GM04504 (cell line): ENCODE data around the gene CENPM.

Source experiments
- DNase-seq: peaks from one replicate; pipeline ENCODE4 v3.0.0-alpha.2; 2012; ENCODE audit warnings: low read depth

CENPM gene

GRCh38 chr22:41932353-41932752 is 14.6 kb downstream of the CENPM start:
- no peak for DNase-seq

GRCh38 chr22:41931701-41932269 is 15.2 kb downstream of the CENPM start:
- DNase-seq = no peak

DNA sequence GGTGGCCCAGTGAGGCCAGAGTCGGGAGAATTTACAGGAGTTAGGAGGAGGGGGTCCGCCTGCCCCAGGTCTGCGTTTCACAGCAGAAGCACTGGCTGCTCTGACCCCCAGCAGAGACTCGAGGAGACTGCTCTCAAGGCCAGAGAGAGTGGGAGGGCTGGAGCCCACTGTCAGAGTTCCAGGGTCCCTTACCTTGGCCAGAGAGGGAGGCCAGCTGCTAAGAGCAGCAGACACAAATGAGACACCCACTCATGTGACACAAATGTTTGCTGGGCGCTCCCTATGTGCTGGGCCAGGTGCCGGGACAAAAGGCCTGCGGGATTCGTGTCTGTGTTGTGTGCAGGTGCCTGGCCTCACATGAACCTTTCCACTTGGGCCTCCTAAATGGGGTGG is 17.5 kb downstream of the CENPM start:
- DNase-seq = no peak

DNA sequence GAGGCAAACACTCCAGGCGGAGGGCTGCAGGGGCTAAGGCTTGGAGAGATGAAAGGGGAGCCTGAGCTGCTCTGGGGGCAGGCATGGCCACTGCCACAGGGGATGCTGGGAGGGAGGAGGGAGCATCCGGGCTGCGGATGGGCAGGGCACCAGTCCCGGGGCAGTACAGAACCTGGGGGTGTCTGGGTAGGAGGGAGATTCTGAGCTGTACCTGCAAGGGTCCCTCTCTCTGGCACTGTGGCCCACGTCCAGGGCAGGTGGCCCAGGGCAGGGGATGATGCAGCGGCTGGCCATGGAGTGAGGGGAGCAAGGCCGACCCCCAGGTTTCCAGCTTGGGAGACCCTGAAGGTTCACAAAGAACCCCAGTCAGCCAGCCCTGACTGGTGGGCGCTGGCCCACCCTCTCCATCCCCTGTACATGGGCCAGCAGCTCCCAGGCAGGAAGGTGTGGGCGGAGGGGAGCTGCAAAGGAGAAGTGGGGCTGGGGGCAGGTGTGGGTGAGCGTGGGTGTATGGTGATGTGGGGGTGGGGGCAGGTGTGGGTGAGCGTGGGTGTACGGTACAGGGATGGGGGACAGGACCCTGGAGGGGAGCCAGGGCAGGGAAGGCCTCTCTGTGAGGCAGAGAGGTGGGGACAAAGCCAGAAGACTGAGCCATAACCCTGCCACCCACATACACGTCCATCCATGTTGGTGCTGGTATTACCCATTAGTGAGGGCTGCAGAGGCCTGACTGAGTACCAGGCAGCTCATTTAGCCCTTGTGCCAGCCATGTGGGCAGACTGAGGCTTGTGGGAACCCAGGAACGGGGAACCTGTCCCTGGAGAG is 18.1 kb downstream of the CENPM start:
- no peak for DNase-seq

DNA sequence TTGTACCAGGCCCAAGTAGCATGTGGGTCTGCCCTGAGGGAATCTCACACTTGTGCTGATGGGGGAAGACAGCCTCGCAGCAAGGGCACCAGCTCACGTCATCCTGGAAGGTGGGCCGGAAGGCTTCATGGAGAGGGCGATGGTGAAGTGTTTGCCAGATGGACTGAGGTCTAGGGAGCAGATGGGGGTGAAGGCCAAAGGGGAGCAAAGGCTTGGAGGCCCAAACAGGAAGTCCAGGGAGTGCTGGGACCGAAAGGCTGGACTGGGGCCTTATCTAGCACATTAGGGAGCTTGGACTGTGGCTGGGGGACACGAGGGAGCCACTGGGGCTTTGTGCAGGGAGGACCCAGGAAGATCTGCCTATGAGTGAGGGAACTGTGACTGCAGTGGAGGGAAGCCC is 19.1 kb downstream of the CENPM start:
- no peak for DNase-seq

GRCh38 chr22:41925783-41926460 is 21.0 kb downstream of the CENPM start:
- DNase-seq = no peak

GRCh38 chr22:41923595-41924276 is 23.2 kb downstream of the CENPM start:
- no peak for DNase-seq

- DNase-seq = no peak
Observed at GRCh38 chr22:41922940-41923594, 23.9 kb downstream of the CENPM start.

DNA sequence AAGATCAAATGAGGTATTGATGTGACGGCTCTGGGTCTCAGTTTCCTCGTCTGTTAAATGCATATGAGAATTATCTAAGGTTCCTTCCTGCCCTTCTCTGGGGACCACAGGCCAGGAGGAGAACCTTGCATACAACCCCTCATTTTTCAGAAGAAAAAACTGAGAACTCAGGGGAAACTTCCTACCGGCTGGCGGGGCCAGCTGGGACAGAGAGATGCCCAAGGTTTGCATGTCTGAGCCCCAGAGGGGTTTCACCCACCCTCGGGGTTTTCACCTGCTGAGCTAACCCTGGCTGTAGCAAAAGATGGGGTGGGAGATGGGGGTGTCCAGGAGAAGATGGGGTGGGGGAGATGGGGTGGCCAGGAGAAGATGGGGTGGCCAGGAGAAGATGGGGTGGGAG is 24.6 kb downstream of the CENPM start:
- no peak for DNase-seq

DNA sequence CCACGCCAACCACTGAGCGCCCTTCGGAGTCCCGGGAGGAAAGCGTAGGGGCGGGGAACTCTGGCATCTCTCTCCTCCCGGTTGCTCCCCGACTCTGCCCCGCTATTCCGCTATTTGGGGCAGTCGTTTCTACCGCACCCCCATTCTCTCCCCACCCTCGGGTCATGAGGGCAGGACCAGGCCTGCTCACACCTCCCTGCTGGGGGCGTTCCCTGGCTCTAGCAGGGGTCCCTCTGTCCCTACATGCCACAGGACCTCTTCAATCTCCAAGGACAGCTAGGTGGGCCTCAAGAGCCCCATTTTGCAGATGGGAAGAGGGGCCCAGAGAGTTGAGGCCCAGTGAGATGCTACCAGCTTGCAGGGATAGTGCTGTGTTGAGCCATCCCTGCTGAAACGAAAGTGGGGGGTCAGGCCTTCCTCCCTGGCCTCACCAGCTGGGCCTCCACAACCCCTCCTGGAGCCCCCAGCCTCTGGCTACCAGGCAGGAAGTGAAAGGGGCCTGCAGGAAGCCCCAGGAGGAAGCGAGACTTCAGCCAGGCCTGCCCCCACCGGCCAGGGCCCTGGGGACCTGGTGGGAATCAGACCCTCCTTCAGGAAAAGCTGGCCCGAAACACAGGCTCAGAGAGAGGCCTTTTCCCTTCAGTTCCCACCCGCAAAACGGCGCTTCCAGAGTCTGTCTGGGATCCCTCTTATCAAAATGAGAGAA is 26.5 kb downstream of the CENPM start:
- DNase-seq = no peak

DNA sequence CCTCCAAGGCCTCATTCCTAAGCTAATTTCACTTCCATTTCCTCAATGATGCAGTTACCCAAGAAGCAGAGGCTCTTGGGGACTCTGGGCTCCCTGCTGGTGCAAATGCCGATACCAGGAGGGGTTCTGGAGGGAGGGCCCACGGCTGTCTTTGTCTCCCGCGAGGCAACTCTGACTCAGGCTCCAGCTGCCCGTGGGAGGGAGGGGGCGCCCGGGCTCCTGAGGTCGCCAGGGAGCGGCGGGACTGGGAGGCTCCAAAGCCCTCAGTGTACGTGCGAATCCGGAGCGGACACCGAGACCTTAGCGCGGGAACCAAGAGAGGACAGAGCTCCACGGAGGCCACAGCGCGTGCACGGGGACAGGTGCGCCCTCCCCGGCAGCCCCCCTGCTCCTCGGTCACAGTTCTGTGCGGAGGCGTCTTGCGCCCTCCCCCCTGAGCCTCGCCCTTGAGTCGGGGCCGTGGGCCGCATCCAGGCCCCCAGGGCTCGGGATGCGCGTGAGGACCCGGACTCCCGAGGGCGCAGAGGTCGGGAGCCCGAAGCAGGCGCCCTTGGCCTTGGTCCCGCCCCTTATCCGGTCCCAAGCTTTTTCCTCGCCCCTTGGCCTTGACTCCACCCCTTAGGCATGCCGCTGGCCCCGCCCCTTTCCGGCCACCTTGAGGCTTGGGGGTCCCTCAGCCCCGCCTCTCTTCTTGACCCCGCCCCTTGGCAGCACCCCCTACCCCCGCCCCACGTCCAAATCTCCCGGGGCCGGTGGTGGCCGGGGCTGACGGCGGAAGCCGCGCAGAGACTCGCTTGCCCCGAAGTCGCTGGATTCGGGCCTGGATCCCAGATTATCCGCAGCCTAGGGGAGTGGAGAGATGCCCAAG is 27.4 kb downstream of the CENPM start:
- no peak for DNase-seq

GRCh38 chr22:41917903-41918791 is 28.8 kb downstream of the CENPM start:
- DNase-seq = no peak

GRCh38 chr22:41917375-41917902 is 29.5 kb downstream of the CENPM start:
- DNase-seq = no peak

- no peak for DNase-seq
Observed at GRCh38 chr22:41916745-41917358, 30.1 kb downstream of the CENPM start.

DNA sequence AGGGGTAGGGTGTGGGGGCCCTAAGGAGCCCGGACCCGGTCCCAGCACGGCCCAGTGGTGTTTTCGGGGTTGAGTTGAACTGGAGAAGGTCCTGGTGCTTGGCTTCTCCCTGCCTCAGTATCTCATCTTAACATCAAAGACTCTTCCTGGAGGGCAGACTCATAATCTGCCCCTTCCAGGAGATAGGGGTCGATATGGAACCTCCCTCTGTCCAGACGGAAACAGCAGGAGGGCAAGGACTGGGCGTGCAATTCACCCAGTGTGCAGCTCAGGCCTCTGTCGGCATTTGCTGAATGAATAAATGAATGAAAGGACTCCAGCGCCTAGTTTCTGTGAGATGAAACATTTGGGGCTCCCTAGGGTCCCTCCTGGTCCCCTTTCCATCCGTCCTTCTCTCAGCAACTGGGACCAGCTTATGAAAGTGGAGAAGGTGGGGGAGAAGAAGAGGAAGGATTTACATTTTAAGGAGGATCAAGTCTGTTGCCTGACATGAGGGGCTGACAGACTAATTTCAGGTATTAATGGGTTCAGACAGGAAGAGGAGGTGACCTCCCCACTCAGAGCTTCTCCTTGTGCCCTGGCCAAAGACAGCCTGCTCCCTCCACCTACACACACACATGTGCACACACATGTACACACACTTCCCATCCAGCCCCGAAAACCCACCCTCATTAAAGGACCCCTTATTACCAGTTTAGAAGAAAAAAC is 31.0 kb downstream of the CENPM start:
- no peak for DNase-seq

- no peak for DNase-seq
Observed at GRCh38 chr22:41915035-41915785, 31.7 kb downstream of the CENPM start, which contains the start of gene SHISA8. SHISA8 (minus strand) TSS chr22:41915074; CDS start chr22:41914667, 407 bp downstream.

DNA sequence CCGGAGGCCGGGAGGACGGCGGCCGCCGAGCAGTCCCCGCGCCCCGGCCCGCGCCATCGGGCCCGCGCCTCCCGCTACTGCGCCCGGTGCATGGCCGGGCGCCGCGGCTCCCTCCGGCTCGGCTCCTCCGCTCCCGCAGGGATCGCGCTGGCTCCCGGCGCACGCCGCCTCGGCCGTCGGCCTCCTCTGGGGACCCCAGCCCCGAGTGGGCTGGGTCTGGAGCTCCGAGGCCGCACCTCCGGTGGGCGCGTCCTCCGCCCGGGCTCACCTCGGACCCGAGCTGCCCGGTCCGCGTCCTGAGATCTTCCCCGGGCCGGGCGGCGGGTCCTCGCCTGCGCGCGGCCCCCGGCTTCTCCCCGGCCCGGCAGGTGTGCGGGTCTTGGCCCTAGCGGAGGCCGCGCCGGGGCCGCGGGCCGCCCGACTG is 32.3 kb downstream of the CENPM start:
- DNase-seq = no peak
